ENCODE data around the gene SNAP91. TPM values are rescaled to one million over a fixed set of nuclear protein-coding genes. Genes with fewer than 3 reads are reported as not detected.
A peak's percentile ranks its signal among the peaks of the same experiment; 100 is the strongest.
"Not testable (repeated sequence)": the region's sequence is repeated elsewhere in the genome, so short reads cannot be mapped to it uniquely, and the experiment has no call there.

Gene SNAP91
- polyA plus RNA-seq, 6 donors from 2014 or later: not detected

DNA sequence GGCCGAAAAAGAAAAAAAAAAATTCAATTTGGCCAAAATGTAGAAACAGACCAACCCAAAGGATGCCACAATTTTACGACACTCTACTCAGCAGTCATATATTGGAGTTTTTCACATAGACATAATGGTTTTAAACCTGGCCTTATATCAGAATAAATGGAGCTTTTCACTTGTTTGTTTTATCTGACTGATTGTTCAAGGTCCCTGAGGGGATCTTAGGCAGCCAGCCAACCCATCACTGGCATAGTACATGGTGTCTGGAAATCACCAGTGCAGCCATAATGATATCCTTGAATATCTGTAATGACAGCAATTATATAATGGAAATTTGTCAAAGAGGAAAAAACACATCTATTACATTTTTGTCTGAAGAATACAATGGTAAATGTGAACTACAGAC lies 99.7 kb downstream of the SNAP91 start:
- Mint-ChIP-seq H3K27me3 (peaks cover 0 to 4% (median 0%) of the 10 kb centered on the region in 3 donors), H3K9me3 (no peaks in the 10 kb centered on the region), H3K36me3 (no peaks in the 10 kb centered on the region), H3K27ac (no peak overlapping the region), H3K4me3 (no peak overlapping the region), H3K4me1 (no peaks in the 10 kb centered on the region)
- ATAC-seq (ENCODE audit: low read depth in 2 of 2): no peak
- no peak for DNase-seq

DNA sequence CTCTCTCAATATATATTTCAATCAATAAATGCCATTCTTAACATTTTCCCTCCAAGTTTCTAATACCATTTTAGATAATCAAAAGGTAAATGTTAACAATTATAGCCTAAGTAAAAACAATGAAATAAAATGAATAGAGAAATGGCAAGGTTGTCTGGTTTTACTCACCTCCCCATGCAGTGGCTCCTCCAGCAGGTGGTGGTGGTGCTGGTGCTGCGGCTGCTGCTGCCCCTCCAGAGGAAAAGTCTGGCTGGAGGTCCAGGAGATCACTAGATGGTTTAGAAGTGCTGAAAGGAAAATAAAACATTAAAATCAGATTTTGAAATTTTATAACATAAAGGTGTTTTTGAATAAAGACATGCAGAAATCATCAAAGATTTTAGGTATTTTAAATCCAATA lies 103.4 kb downstream of the SNAP91 start:
- DNase-seq: no peak
- no peak overlapping the region for H3K4me3 Mint-ChIP-seq
- no peaks in the 10 kb centered on the region for H3K9me3 Mint-ChIP-seq
- H3K27ac Mint-ChIP-seq: no peak overlapping the region
- H3K4me1 Mint-ChIP-seq: no peaks in the 10 kb centered on the region
- no peaks in the 10 kb centered on the region for H3K27me3 Mint-ChIP-seq
- no peaks in the 10 kb centered on the region for H3K36me3 Mint-ChIP-seq
- ATAC-seq (ENCODE audit: low read depth in 2 of 2): no peak

DNA sequence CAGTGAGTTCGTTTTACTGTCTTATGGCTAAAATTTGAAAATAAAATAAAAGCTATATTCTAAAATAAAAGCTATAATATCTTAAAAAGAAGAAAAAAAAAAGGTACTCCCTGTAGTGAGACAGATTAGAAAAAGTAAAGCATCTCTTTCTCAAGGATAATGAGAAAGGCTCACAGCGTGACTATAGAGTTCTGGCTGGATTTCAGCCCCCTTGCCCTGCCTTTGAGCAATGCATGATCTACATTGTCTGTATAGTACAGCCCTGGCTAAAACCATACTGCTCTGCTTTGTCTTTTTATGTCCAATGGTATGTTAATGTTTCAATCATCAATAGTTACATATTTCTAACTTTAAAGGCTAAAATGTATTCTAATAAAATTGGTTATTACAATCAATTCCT lies 105.3 kb downstream of the SNAP91 start:
- Mint-ChIP-seq H3K9me3 (no peaks in the 10 kb centered on the region), H3K4me3 (no peak overlapping the region), H3K27me3 (no peaks in the 10 kb centered on the region), H3K36me3 (no peaks in the 10 kb centered on the region), H3K27ac (no peak overlapping the region), H3K4me1 (no peaks in the 10 kb centered on the region)
- ATAC-seq (ENCODE audit: low read depth in 2 of 2): no peak
- no peak for DNase-seq

DNA sequence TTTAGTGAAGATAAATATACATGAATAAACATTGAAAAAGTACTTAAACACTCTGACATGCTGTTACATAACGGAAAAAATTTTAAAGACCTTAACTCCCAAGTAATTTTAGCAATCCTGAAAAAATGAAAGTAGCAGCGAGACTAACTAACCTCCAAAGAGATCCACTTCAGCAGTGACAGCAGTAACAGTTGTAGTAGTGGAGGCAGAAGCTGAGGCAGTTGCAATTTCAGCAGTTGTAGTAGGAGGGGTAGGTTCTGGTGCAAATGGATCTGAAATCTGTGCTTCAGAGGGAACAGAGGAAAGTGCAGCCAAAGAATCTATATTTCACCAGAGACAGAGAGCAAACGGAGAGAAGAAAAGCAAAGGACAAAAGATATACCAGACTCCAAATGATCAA lies 107.8 kb downstream of the SNAP91 start:
- DNase-seq (no peak), ATAC-seq (ENCODE audit: low read depth in 2 of 2) (no peak)
- Mint-ChIP-seq H3K4me1 (no peaks in the 10 kb centered on the region), H3K36me3 (no peaks in the 10 kb centered on the region), H3K27ac (no peak overlapping the region), H3K9me3 (no peaks in the 10 kb centered on the region), H3K4me3 (no peak overlapping the region), H3K27me3 (no peaks in the 10 kb centered on the region)

DNA sequence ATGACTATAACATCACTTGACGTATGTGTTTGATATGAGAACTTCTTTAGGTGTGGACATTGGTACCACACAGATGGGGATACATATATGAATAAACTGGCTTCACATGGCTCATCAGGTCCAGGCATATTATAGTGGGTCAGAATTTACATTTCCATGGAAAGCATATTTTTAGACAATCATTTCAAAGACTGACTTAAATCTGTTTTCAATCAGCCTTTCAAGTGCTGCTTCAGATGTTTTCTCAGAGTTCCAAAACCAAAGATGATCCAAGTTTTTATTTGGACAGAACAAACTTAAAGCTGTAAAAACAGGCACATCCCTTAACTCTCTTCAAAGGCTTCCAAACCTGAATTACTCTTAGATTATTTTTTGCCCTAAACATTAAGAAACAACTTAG lies 108.4 kb downstream of the SNAP91 start:
- ATAC-seq (ENCODE audit: low read depth in 2 of 2) (no peak), DNase-seq (no peak)
- no peaks in the 10 kb centered on the region for H3K4me1 Mint-ChIP-seq
- no peak overlapping the region for H3K27ac Mint-ChIP-seq
- H3K4me3 Mint-ChIP-seq: no peak overlapping the region
- no peaks in the 10 kb centered on the region for H3K36me3 Mint-ChIP-seq
- H3K9me3 Mint-ChIP-seq: no peaks in the 10 kb centered on the region
- no peaks in the 10 kb centered on the region for H3K27me3 Mint-ChIP-seq

DNA sequence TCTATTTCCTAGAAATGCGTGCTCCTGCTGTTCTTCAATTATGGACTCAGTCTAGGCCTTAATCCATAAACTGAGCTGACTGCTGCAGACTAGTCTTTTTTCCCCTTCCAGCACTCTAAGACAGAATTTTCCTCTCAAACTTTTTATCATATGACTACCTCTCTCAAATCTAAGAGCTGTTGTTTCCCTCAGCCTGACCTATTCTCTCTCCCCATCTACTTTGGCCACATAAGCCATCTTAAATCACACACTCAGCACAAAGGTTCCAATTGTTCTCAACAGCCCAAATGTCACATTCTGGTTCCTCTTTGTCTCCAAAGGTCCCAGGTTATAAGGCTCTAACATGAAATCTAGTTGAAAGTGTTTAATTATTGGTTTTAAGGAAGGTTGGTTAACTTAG lies 111.4 kb downstream of the SNAP91 start:
- H3K27me3 Mint-ChIP-seq: no peaks in the 10 kb centered on the region
- peaks cover 0 to 5% (median 3%) of the 10 kb centered on the region in 3 donors for H3K4me1 Mint-ChIP-seq
- no peak overlapping the region for H3K27ac Mint-ChIP-seq
- no peaks in the 10 kb centered on the region for H3K9me3 Mint-ChIP-seq
- DNase-seq (no peak), ATAC-seq (ENCODE audit: low read depth in 2 of 2) (no peak)
- no peaks in the 10 kb centered on the region for H3K36me3 Mint-ChIP-seq
- H3K4me3 Mint-ChIP-seq: no peak overlapping the region

DNA sequence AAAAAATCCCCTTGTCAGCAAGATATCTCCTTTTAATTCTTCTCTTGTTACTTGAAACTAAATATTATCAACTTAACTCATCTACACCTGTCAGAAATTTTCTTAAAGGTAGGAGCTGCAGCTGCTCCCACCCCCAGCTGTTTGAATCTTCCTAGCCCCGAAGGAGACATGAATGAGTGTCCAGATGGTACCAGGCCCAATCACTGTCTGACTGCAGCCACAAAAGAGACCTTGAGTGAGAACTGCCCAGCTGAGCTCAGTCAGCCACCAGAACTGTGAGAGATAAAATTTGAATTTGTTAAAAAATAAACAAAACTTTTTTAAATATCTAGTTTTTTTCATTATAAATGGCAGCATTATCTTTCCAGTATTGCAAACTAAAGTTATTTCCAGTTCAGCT lies 111.8 kb downstream of the SNAP91 start:
- Mint-ChIP-seq H3K36me3 (no peaks in the 10 kb centered on the region), H3K27me3 (no peaks in the 10 kb centered on the region), H3K9me3 (no peaks in the 10 kb centered on the region), H3K4me1 (peaks cover 0 to 5% (median 3%) of the 10 kb centered on the region in 3 donors), H3K27ac (no peak overlapping the region), H3K4me3 (no peak overlapping the region)
- no peak for DNase-seq
- ATAC-seq (ENCODE audit: low read depth in 2 of 2): no peak

DNA sequence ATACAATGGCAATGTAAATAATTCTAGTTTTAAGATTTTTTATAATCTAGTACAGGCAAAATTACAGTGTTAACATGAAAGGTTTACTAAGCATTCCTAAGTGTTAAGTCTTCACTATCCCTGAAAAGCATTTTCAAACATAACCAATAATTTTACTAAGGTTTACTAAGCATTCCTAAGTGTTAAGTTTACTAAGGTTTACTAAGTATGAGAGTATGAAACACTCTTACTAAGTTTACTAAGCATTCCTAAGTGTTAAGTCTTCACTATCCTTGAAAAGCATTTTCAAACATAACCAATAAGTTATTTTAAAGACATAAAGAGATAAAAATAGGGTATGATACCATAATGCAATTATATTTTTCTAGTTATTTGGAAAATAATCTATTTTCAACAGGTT lies 114.0 kb downstream of the SNAP91 start:
- H3K9me3 Mint-ChIP-seq: no peaks in the 10 kb centered on the region
- peaks cover 0 to 5% (median 3%) of the 10 kb centered on the region in 3 donors for H3K4me1 Mint-ChIP-seq
- H3K27me3 Mint-ChIP-seq: no peaks in the 10 kb centered on the region
- H3K36me3 Mint-ChIP-seq: no peaks in the 10 kb centered on the region
- no peak for DNase-seq
- H3K27ac Mint-ChIP-seq: no peak overlapping the region
- no peak for ATAC-seq (ENCODE audit: low read depth in 2 of 2)
- H3K4me3 Mint-ChIP-seq: no peak overlapping the region

DNA sequence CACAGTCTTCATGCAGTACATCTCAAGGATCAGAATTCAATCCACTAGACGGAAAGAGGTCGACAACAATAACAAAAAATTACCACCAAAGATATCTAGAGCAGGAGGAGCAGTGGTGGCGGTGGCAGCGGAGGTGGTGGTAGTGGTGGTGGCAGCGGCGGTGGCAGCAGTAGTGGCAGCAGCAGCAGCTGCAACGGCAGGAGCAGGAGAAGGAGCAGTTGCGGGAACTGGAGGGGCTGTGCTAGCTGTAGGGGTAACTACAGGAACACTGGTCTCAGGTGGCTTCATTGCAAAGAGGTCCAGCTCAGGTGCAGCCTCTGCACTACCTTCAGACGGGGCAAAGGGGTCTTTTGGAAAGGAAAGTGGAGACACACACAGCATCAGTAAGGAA lies 115.5 kb downstream of the SNAP91 start:
- no peak for ATAC-seq (ENCODE audit: low read depth in 2 of 2)
- Mint-ChIP-seq H3K4me3 (no peak overlapping the region), H3K36me3 (no peaks in the 10 kb centered on the region), H3K9me3 (no peaks in the 10 kb centered on the region), H3K27me3 (no peaks in the 10 kb centered on the region), H3K4me1 (peaks cover 0 to 5% (median 3%) of the 10 kb centered on the region in 3 donors), H3K27ac (peak overlapping the region in 1 of 6 donors; percentile 5)
- no peak for DNase-seq

DNA sequence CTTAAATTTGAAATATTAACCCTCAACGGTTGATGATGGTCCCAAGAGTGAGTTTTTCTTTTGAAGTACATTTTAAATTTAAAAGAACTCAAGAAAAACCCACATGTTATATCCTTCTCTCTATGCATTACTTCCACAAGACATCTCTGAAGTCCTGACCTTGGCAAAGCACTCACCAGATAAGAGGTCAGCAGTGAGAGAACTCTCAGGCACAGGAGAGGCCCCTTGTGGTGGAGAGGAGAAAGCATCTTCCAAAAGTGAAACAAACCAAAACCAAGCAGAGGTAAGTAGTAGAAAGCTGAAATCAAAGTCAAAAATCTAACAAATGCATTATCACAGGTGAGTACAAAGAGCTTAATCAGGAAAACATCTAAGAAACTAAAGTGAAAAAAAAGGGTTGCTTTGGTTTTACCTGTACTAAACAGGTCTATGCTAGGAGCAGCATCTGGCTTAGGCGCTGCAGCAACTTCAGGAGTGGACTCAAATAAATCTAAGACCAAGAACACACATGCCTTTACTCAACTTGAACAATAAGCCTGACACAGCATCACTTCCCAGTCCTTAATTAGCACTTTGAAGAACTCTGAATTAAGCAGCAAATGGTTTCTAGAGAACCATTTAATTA lies 116.0 kb downstream of the SNAP91 start:
- ATAC-seq (ENCODE audit: low read depth in 2 of 2): no peak
- no peak for DNase-seq
- Mint-ChIP-seq H3K9me3 (no peaks in the 10 kb centered on the region), H3K4me1 (peaks cover 0 to 5% (median 3%) of the 10 kb centered on the region in 3 donors), H3K4me3 (no peak overlapping the region), H3K27me3 (no peaks in the 10 kb centered on the region), H3K27ac (peak overlapping the region in 1 of 6 donors; percentile 5), H3K36me3 (no peaks in the 10 kb centered on the region)

DNA sequence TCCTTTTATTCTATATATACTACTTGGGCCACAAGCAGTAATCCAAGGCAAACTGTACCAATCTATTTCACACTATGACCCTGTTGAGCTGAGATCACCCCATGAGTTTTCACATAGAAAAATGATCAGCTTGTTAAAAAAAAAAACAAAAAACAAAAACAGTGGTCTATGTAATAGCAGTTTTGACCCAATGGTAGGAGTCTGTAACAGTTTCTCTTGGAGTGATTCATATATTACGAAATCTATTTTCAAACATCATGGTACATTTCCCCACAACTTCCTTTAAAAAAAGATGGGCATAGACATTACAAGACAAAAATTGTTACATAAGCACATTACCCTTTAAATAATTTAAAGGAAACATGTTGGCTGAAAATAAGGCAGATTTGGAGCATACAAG lies 118.5 kb downstream of the SNAP91 start:
- Mint-ChIP-seq H3K27ac (no peak overlapping the region), H3K36me3 (no peaks in the 10 kb centered on the region), H3K4me3 (no peak overlapping the region), H3K27me3 (no peaks in the 10 kb centered on the region), H3K4me1 (peaks cover 0 to 5% (median 3%) of the 10 kb centered on the region in 3 donors), H3K9me3 (no peaks in the 10 kb centered on the region)
- DNase-seq: no peak
- no peak for ATAC-seq (ENCODE audit: low read depth in 2 of 2)

DNA sequence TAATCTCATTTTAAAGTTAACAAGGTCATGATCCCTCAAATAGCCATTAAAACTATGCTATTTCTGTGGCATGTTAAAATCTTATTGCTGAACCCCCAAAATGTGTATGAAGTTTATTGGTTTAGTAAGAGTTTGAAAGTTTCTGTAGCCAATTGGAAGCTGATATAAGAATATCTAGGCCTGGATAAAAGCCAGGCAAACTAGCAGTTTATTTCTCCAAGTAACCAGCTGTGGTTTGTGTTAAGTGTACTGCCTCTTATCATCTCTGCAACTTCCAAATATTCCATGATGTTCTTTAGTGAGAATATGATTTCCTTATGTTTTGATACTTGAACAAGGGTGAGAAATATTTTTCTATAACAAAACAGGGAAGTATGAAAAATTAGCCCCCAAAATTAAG lies 119.8 kb downstream of the SNAP91 start:
- H3K27me3 Mint-ChIP-seq: no peaks in the 10 kb centered on the region
- DNase-seq (no peak), ATAC-seq (ENCODE audit: low read depth in 2 of 2) (no peak)
- no peak overlapping the region for H3K27ac Mint-ChIP-seq
- H3K36me3 Mint-ChIP-seq: no peaks in the 10 kb centered on the region
- no peak overlapping the region for H3K4me3 Mint-ChIP-seq
- peaks cover 0 to 5% (median 3%) of the 10 kb centered on the region in 3 donors for H3K4me1 Mint-ChIP-seq
- no peaks in the 10 kb centered on the region for H3K9me3 Mint-ChIP-seq

DNA sequence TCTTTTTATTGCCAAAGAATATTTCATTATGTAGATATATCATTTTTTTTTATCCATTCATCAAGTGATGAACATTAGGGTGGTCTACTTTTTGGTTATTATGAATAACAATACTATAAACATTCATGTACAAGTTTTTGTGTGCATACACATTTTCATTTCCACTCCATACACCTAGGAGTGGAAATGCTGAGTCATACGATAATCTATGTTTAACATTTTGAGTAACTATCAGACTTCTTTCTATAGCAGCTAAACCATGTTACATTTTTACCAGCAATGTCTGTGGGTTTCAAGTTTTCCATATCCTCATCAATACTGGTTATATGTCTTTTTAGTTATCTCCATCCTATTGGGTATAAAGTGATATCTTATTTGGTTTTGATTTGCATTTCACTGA lies 130.8 kb downstream of the SNAP91 start:
- peaks cover 0 to 5% (median 0%) of the 10 kb centered on the region in 7 donors for H3K9me3 Mint-ChIP-seq
- ATAC-seq (ENCODE audit: low read depth in 2 of 2): no peak
- H3K4me1 Mint-ChIP-seq: no peaks in the 10 kb centered on the region
- no peak overlapping the region for H3K27ac Mint-ChIP-seq
- no peaks in the 10 kb centered on the region for H3K36me3 Mint-ChIP-seq
- H3K27me3 Mint-ChIP-seq: peaks cover 3 to 9% (median 3%) of the 10 kb centered on the region in 3 donors
- no peak for DNase-seq
- no peak overlapping the region for H3K4me3 Mint-ChIP-seq

DNA sequence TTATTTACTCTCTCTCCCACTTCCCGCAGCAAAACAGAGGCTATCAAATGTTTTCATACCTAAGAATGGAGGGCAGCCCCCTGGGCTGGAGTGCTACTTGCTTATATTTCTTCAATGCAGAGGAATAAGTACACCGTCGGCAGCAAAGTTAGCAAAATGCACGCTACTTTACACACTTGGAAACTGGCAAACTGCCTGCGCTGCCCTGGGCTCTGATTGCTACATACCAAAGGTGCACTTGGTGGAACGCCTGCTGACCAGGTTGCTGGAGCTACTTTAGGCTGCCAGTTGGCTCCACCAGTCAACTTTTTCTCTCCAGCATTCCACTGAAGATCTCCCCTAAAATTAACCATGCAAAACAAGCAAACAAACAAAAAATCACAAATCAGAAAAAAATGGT lies 134.1 kb downstream of the SNAP91 start:
- H3K4me3 Mint-ChIP-seq: no peak overlapping the region
- H3K9me3 Mint-ChIP-seq: peaks cover 0 to 14% (median 3%) of the 10 kb centered on the region in 7 donors
- ATAC-seq (ENCODE audit: low read depth in 2 of 2) (no peak), DNase-seq (no peak)
- H3K27me3 Mint-ChIP-seq: peaks cover 0 to 5% (median 0%) of the 10 kb centered on the region in 3 donors
- no peaks in the 10 kb centered on the region for H3K36me3 Mint-ChIP-seq
- no peaks in the 10 kb centered on the region for H3K4me1 Mint-ChIP-seq
- H3K27ac Mint-ChIP-seq: no peak overlapping the region

DNA sequence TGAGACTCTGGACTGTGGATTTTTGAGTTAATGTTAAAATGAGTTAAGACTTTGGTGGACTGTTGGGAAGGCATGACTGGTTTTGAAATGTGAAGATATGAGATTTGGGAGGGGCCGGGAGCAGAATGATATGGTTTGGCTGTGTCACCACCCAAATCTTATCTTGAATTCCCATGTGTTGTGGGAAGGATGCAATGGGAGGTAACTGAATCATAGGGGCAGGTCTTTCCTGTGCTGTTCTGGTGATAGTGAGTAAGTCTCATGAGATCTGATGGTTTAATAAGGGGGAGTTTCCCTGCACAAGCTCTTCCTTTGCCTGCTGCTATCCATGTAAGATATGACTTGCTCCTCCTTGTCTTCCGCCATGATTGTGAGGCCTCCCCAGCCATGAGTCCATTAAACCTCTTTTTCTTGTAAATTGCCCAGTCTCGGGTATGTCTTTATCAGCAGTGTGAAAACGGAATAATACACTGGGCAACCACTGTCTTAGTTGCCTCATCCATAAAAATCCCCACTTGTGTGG lies 137.2 kb downstream of the SNAP91 start:
- not testable (repeated sequence) for ATAC-seq (ENCODE audit: low read depth in 2 of 2); DNase-seq; H3K27me3 Mint-ChIP-seq; H3K36me3 Mint-ChIP-seq; H3K4me3 Mint-ChIP-seq; H3K4me1 Mint-ChIP-seq
- H3K9me3 Mint-ChIP-seq: peaks cover 0 to 13% (median 12%) of the 10 kb centered on the region in 7 donors
- H3K27ac Mint-ChIP-seq: peak overlapping the region in 1 of 6 donors; percentile 1

All from naive B cell (primary cell).